WTC11 (cell line): ENCODE data around the gene TBC1D22A. TPM values are rescaled to one million over a fixed set of nuclear protein-coding genes. Genes with fewer than 3 reads are reported as not detected.
"Not testable (repeated sequence)": the region's sequence is repeated elsewhere in the genome, so short reads cannot be mapped to it uniquely, and the experiment has no call there.

ENCODE experiments used
- ATAC-seq: fragments of 200-7000 bp; cut with Tn5 transposase; 2 replicates; pipeline ENCODE4 v1.10.0; 2021; ENCODE audit warnings: mild to moderate bottlenecking, moderate library complexity
- CTCF ChIA-PET: fragments of 300-600 bp; sonication (Branson Sonifier 250); formaldehyde crosslinking; loops from one replicate; lab custom pipeline; 2021; ENCODE audit warnings: antibody characterized with exemption; lab: Charles Lee
- POLR2A ChIA-PET: fragments of 350-600 bp; sonication (Branson Sonifier 250); formaldehyde crosslinking; loops from one replicate; lab custom pipeline; 2021; ENCODE audit warnings: antibody characterized with exemption; lab: Charles Lee
- DNase-seq: peaks from one replicate; pipeline ENCODE4 v3.0.0; 2021; ENCODE audit warnings: low spot score
- H3K27ac Mint-ChIP-seq: 2 replicates; pipeline ENCODE4 v1.8.0; 2021; ENCODE audit warnings: mixed read lengths
- H3K27me3 Mint-ChIP-seq: 2 replicates; pipeline ENCODE4 v1.8.0; 2021; ENCODE audit warnings: low read depth, mild to moderate bottlenecking, moderate library complexity, mixed read lengths
- H3K36me3 Mint-ChIP-seq: 2 replicates; pipeline ENCODE4 v1.8.0; 2021; ENCODE audit warnings: mixed read lengths
- H3K4me1 Mint-ChIP-seq: 2 replicates; pipeline ENCODE4 v1.8.0; 2022; ENCODE audit warnings: mixed read lengths
- H3K4me3 Mint-ChIP-seq: 2 replicates; pipeline ENCODE4 v1.8.0; 2021; ENCODE audit warnings: mild to moderate bottlenecking, moderate library complexity, mixed read lengths
- H3K9me3 Mint-ChIP-seq: 2 replicates; pipeline ENCODE4 v1.8.0; 2021; ENCODE audit warnings: mixed read lengths
- CREB1 ChIP-seq: sonication (generic); formaldehyde crosslinking; IDR thresholded peaks from 2 replicates; pipeline ENCODE4 v1.8.0; 2023; ENCODE audit warnings: mild to moderate bottlenecking, missing genetic modification reagents
- E2F5 ChIP-seq: sonication (generic); formaldehyde crosslinking; IDR thresholded peaks from 2 replicates; pipeline ENCODE4 v1.8.1; 2022; ENCODE audit warnings: mild to moderate bottlenecking, moderate library complexity, missing genetic modification reagents
- ESRRA ChIP-seq: sonication (generic); formaldehyde crosslinking; IDR thresholded peaks from 2 replicates; pipeline ENCODE4 v1.8.1; 2022; ENCODE audit warnings: mild to moderate bottlenecking, missing genetic modification reagents, borderline replicate concordance
- FOXJ3 ChIP-seq: sonication (generic); formaldehyde crosslinking; IDR thresholded peaks from 2 replicates; pipeline ENCODE4 v1.9.0; 2021; ENCODE audit warnings: missing genetic modification reagents, mild to moderate bottlenecking, borderline replicate concordance
- GRHL2 ChIP-seq: fragments of 250-450 bp; sonication (Bioruptor Pico); IDR thresholded peaks from 2 replicates; pipeline ENCODE4 v1.8.0; 2022; ENCODE audit warnings: mild to moderate bottlenecking, moderate library complexity; ENCODE audit not compliant: insufficient replicate concordance, severe bottlenecking
- HMGA2 ChIP-seq: fragments of 250-450 bp; sonication (Bioruptor Pico); IDR thresholded peaks from 2 replicates; pipeline ENCODE4 v1.4.0; 2021; ENCODE audit warnings: mild to moderate bottlenecking, moderate library complexity
- IRF1 ChIP-seq: sonication (generic); formaldehyde crosslinking; IDR thresholded peaks from 2 replicates; pipeline ENCODE4 v1.8.0; 2023; ENCODE audit warnings: missing genetic modification reagents
- IRF2 ChIP-seq: sonication (generic); formaldehyde crosslinking; IDR thresholded peaks from 2 replicates; pipeline ENCODE4 v1.8.0; 2022; ENCODE audit warnings: low read depth, missing genetic modification reagents, borderline replicate concordance
- JUN ChIP-seq: sonication (generic); formaldehyde crosslinking; IDR thresholded peaks from 2 replicates; pipeline ENCODE4 v1.8.0; 2023; ENCODE audit warnings: mild to moderate bottlenecking, missing genetic modification reagents
- MLX ChIP-seq: sonication (generic); formaldehyde crosslinking; IDR thresholded peaks from 2 replicates; pipeline ENCODE4 v1.8.1; 2023; ENCODE audit warnings: mild to moderate bottlenecking, missing genetic modification reagents, moderate library complexity
- MXD4 ChIP-seq: fragments of 250-450 bp; sonication (Bioruptor Pico); IDR thresholded peaks from 2 replicates; pipeline ENCODE4 v1.8.0; 2021; ENCODE audit warnings: mild to moderate bottlenecking, moderate library complexity, borderline replicate concordance
- MYBL2 ChIP-seq: sonication (generic); formaldehyde crosslinking; IDR thresholded peaks from 2 replicates; pipeline ENCODE4 v1.8.1; 2023; ENCODE audit warnings: mild to moderate bottlenecking, moderate library complexity, missing genetic modification reagents
- NFYB ChIP-seq: sonication (generic); formaldehyde crosslinking; conservative IDR thresholded peaks from 2 replicates; pipeline ENCODE4 v1.8.0; 2022; ENCODE audit warnings: low read depth, missing genetic modification reagents
- TCF7 ChIP-seq: sonication (generic); formaldehyde crosslinking; IDR thresholded peaks from 2 replicates; pipeline ENCODE4 v1.8.0; 2022; ENCODE audit warnings: mild to moderate bottlenecking, low read depth, missing genetic modification reagents, moderate library complexity
- TEAD4 ChIP-seq: sonication (generic); formaldehyde crosslinking; IDR thresholded peaks from 2 replicates; pipeline ENCODE4 v1.8.0; 2022; ENCODE audit warnings: mild to moderate bottlenecking, missing genetic modification reagents
- TP53 ChIP-seq: sonication (generic); formaldehyde crosslinking; IDR thresholded peaks from 2 replicates; pipeline ENCODE4 v1.8.1; 2023; ENCODE audit warnings: mild to moderate bottlenecking, missing genetic modification reagents
- USF1 ChIP-seq: sonication (generic); formaldehyde crosslinking; IDR thresholded peaks from 2 replicates; pipeline ENCODE4 v1.8.0; 2022; ENCODE audit warnings: mild to moderate bottlenecking, missing genetic modification reagents
- ZBTB43 ChIP-seq: sonication (generic); formaldehyde crosslinking; IDR thresholded peaks from 2 replicates; pipeline ENCODE4 v1.8.1; 2023; ENCODE audit warnings: mild to moderate bottlenecking, missing genetic modification reagents
- ZNF121 ChIP-seq: sonication (generic); formaldehyde crosslinking; IDR thresholded peaks from 2 replicates; pipeline ENCODE4 v1.8.0; 2023; ENCODE audit warnings: missing genetic modification reagents
- ZNF263 ChIP-seq: sonication (generic); formaldehyde crosslinking; IDR thresholded peaks from 2 replicates; pipeline ENCODE4 v1.8.1; 2022; ENCODE audit warnings: low read depth, mild to moderate bottlenecking, moderate library complexity, missing genetic modification reagents
- ZNF512 ChIP-seq: sonication (generic); formaldehyde crosslinking; IDR thresholded peaks from 2 replicates; pipeline ENCODE4 v1.8.1; 2022; ENCODE audit warnings: missing genetic modification reagents, borderline replicate concordance
- total RNA-seq: library from RNA; stranded (reverse); gene quantifications from 3 replicates; pipeline ENCODE4 v1.2.3, GENCODE V29; 2021

The TBC1D22A gene
- total RNA-seq, 1 experiment from 2014 or later, result 18.1 TPM

GRCh38 chr22:46731246-46732040, 31.0 kb upstream of the TBC1D22A start (continued):
- TF ChIP-seq CREB1 (CRISPR knock-in tag) (no peak), JUN (CRISPR knock-in tag) (no peak), E2F5 (CRISPR knock-in tag) (no peak), ZNF263 (CRISPR knock-in tag) (peak; percentile 44; the same call in 1 of the 2 replicates), MXD4 (CRISPR knock-in tag) (no peak), ZNF121 (no peak), MLX (CRISPR knock-in tag) (no peak), HMGA2 (CRISPR knock-in tag) (no peak), GRHL2 (CRISPR knock-in tag) (no peak), IRF2 (no peak), USF1 (peak; percentile 57; the same call in 1 of the 2 replicates), ESRRA (CRISPR knock-in tag) (no peak), TCF7 (no peak)

GRCh38 chr22:46732041-46732379, 30.4 kb upstream of the TBC1D22A start:
- H3K4me3 Mint-ChIP-seq, result no peak overlapping the region
- CTCF ChIA-PET, result interaction anchor here (1.0 to 1.1 kb wide), 2 partner anchors 23 to 168 kb away, joined by 3 to 4 read pairs; no protein-coding TSS in a partner anchor
- POLR2A ChIA-PET, result no interaction called here

GRCh38 chr22:46732513-46732912, 29.9 kb upstream of the TBC1D22A start:
- TF ChIP-seq GRHL2 (CRISPR knock-in tag), result no peak
- no peak for TF ChIP-seq ZBTB43 (CRISPR knock-in tag)
- no peak for TF ChIP-seq CREB1 (CRISPR knock-in tag)
- no peak for TF ChIP-seq NFYB (CRISPR knock-in tag)
- TF ChIP-seq ZNF512 (CRISPR knock-in tag), result no peak
- no peak for TF ChIP-seq TP53 (CRISPR knock-in tag)
- Mint-ChIP-seq H3K4me3 (no peak overlapping the region), H3K27ac (peak overlapping the region; percentile 49; the same call in 1 of the 2 replicates), H3K9me3 (no peaks in the 10 kb centered on the region), H3K36me3 (no peaks in the 10 kb centered on the region; the same call in 1 of the 2 replicates), H3K4me1 (peaks cover 39% of the 10 kb centered on the region), H3K27me3 (no peaks in the 10 kb centered on the region)
- CTCF ChIA-PET, result interaction anchor here (0.6 to 1.1 kb wide), 3 partner anchors 11 to 169 kb away, joined by 3 to 4 read pairs (median 3); no protein-coding TSS in a partner anchor
- ATAC-seq (no peak), DNase-seq (no peak)
- POLR2A ChIA-PET, result interaction anchor here (0.7 kb wide), 1 partner anchor 70 kb away, joined by 3 read pairs; no protein-coding TSS in a partner anchor

More at GRCh38 chr22:46732041-46732379, 30.4 kb upstream of the TBC1D22A start:
- Mint-ChIP-seq H3K27ac (peak overlapping the region; percentile 6; the same call in 1 of the 2 replicates), H3K4me1 (peaks cover 37% of the 10 kb centered on the region), H3K9me3 (no peaks in the 10 kb centered on the region), H3K36me3 (no peaks in the 10 kb centered on the region; the same call in 1 of the 2 replicates), H3K27me3 (no peaks in the 10 kb centered on the region)
- DNase-seq, result no peak
- no peak for ATAC-seq
- no peak for TF ChIP-seq ZNF263 (CRISPR knock-in tag)
- no peak for TF ChIP-seq TEAD4
- TF ChIP-seq IRF1 (CRISPR knock-in tag), result no peak
- TF ChIP-seq FOXJ3, result no peak
- no peak for TF ChIP-seq MYBL2 (CRISPR knock-in tag)

GRCh38 chr22:46734213-46734722, 28.2 kb upstream of the TBC1D22A start:
- ATAC-seq, H3K27me3 Mint-ChIP-seq, H3K27ac Mint-ChIP-seq, POLR2A ChIA-PET, H3K9me3 Mint-ChIP-seq, H3K4me3 Mint-ChIP-seq, CTCF ChIA-PET, DNase-seq, H3K36me3 Mint-ChIP-seq: not testable (repeated sequence)
- H3K4me1 Mint-ChIP-seq, result peaks cover 40% of the 10 kb centered on the region
